Ovary (tissue), 9 donors: Measurements from ENCODE around the gene CEACAM8. TPM values are rescaled to one million over a fixed set of nuclear protein-coding genes. Genes with fewer than 3 reads are reported as not detected.
"Not testable (repeated sequence)": the region's sequence is repeated elsewhere in the genome, so short reads cannot be mapped to it uniquely, and the experiment has no call there.

Source experiments
- DNase-seq, 5 donors: peaks; one replicate each; pipeline ENCODE4 v3.0.0-alpha.2; 2019 to 2020
- H3K27ac ChIP-seq, 2 donors: fragments of 200-600 bp; one replicate each; pipeline versions ENCODE4 v1.5.1 to v1.8.0; 2019 to 2022
- H3K27me3 ChIP-seq: fragments of 200-600 bp; one replicate; pipeline ENCODE4 v1.8.0; 2022
- H3K36me3 ChIP-seq: fragments of 200-600 bp; sonication (generic); one replicate; pipeline ENCODE4 v1.5.1; 2019
- H3K4me1 ChIP-seq: one replicate; pipeline ENCODE4 v1.8.1; 2013; ENCODE audit warnings: mild to moderate bottlenecking, moderate library complexity; ENCODE audit not compliant: insufficient read depth
- H3K4me3 ChIP-seq: fragments of 200-600 bp; sonication (generic); one replicate; pipeline ENCODE4 v1.5.1; 2017
- H3K9me3 ChIP-seq, 2 donors: fragments of 200-600 bp in 1 of 2; sonication (generic) in 1 of 2; one replicate each; pipeline versions ENCODE4 v1.5.1 to v1.8.1; 2013 to 2019; ENCODE audit warnings: mild to moderate bottlenecking in 1 of 2, moderate library complexity in 1 of 2
- CTCF ChIP-seq, 3 donors: fragments of 450-650 bp in 2 of 3; fragments of 200-600 bp in 1 of 3; IDR thresholded peaks; one replicate each; pipeline versions ENCODE4 v1.5.1 to v1.8.0; 2016 to 2022; ENCODE audit warnings: antibody characterized with exemption in 3 of 3, mild to moderate bottlenecking in 1 of 3
- EP300 ChIP-seq: sonication (generic); formaldehyde crosslinking; IDR thresholded peaks from one replicate; pipeline ENCODE4 v1.6.1; 2017; ENCODE audit warnings: antibody characterized with exemption
- POLR2A ChIP-seq: fragments of 450-650 bp; IDR thresholded peaks from one replicate; pipeline ENCODE4 v1.6.1; 2017; ENCODE audit warnings: antibody characterized with exemption, mild to moderate bottlenecking, moderate library complexity
- WGBS, 3 donors: extraction: QIAGEN DNeasy Blood & Tissue Kit in 1 of 3; methylation state at CpG; one replicate each; pipeline versions ENCODE4 v1.1.5 to v1.1.7; 2013 to 2017; 5-methylcytosine and 5-hydroxymethylcytosine counted together
- intact Hi-C, 4 donors: fragments of 100-400 bp; cut with DNase I; formaldehyde crosslinking; loops; one replicate each; pipeline versions ENCODE4 v1.11.0 to v1.15.1; 2022 to 2023
- polyA plus RNA-seq, 2 donors: library from polyadenylated mRNA; stranded (reverse); fragments of 200-250 nt in 1 of 2; fragments of 350-450 nt in 1 of 2; fragmentation: Illumina TruSeq in 1 of 2; extraction: RNeasy Lipid Tissue Mini Kit (QIAGEN cat#74804) in 1 of 2; gene quantifications; one replicate each; pipeline ENCODE4 v1.2.3, GENCODE V29; 2013 to 2014
- total RNA-seq, 7 donors: library from RNA; depleted of rRNA in 2 of 7; stranded (reverse); fragments of >200 nt in 2 of 7; fragmentation: NEBNext Ultra II Directional in 3 of 7; extraction: Animal tissue kit (Norgen Biotek cat#: 25700) in 3 of 7; gene quantifications; one replicate each; pipeline versions ENCODE4 v1.1.0 to v1.2.4, GENCODE V29; 2016 to 2023
- donor health status: DM: no; HTN: no; CAD: no; lungs with moderate emphysema.
- donor health status: DM: no; HTN: no; CAD: no.
- donor health status: Bipolar disorder and iron deficiency.
- donor health status: DM: yes; HTN: yes; CAD: no.
- donor health status: DM: no; HTN: no; CAD: no.
- donor health status: DM: yes; HTN: yes; CAD: no.

The CEACAM8 gene
- total and polyA plus RNA-seq, 9 donors: not detected

DNA sequence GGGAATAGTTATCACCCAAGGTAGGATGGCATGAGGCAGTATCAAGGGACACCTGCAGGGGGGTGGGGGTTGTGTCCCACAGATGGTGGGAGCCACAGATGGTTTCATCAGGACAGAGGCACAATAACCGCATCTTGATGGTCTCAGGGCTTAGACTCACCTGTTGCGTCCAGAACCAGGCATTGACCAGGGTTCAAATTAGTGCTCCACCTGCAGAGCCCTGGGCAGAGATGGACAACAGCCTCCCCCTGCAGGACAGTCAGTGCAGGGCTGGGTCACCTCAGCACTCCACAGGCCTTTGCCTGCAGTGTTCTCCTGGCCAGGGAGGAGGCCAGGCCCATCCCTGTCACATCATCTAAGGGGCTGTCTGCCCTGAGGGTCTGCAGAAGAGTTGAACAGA lies 51.9 kb downstream of the CEACAM8 start:
- WGBS, 3 donors: 97 to 100% (median 97%) methylated on average over 2 of the region's 2 CpGs
- Histone ChIP-seq H3K4me3 (no peak overlapping the region), H3K27ac (no peak overlapping the region), H3K9me3 (no peaks in the 10 kb centered on the region), H3K36me3 (no peaks in the 10 kb centered on the region), H3K27me3 (no peaks in the 10 kb centered on the region), H3K4me1 (no peaks in the 10 kb centered on the region)
- intact Hi-C loops: no loop called here
- DNase-seq: no peak
- TF ChIP-seq POLR2A (no peak), CTCF (IDR thresholded peaks at IDR 0.05) (no peak), EP300 (no peak)

DNA sequence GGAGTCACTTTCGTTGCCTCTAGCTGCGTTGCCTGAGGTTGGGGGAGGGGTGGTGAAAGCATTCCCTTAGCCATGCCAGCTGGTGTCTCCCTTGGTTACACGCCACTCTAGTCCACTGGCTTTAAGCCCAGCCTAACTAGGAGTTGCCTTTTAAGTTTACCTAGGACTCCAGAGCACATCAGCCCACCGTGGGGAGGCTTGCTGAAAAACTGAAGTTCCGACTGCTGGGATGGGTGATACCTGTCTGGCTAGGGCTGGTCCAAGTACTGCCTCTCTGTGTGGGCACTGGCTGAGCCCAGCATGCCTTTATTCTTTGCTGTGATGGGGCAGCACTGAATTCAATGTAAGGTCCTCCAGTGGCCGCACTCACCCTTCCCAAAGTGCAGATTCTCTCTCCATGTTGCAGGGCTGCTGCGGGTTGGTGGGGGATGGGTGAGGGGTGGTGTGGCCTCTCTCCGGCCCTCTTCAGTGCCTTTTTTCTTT lies 54.6 kb downstream of the CEACAM8 start:
- H3K4me1 ChIP-seq: no peaks in the 10 kb centered on the region
- H3K36me3 ChIP-seq: no peaks in the 10 kb centered on the region
- no peak for DNase-seq
- no peak overlapping the region for H3K27ac ChIP-seq
- H3K4me3 ChIP-seq: no peak overlapping the region
- no peaks in the 10 kb centered on the region for H3K9me3 ChIP-seq
- WGBS, 3 donors: 45 to 50% (median 47%) methylated on average over 8 of the region's 8 CpGs
- TF ChIP-seq EP300 (no peak), CTCF (IDR thresholded peaks at IDR 0.05) (no peak), POLR2A (no peak)
- intact Hi-C loops: no loop called here
- H3K27me3 ChIP-seq: no peaks in the 10 kb centered on the region

- Histone ChIP-seq H3K27ac (no peak overlapping the region), H3K27me3 (no peaks in the 10 kb centered on the region), H3K4me3 (no peak overlapping the region), H3K4me1 (no peaks in the 10 kb centered on the region), H3K36me3 (no peaks in the 10 kb centered on the region), H3K9me3 (no peaks in the 10 kb centered on the region)
- TF ChIP-seq CTCF (IDR thresholded peaks at IDR 0.05): no peak
- no peak for TF ChIP-seq POLR2A
- no peak for TF ChIP-seq EP300
- intact Hi-C loops: no loop called here
- 87 to 90% (median 88%) methylated on average over 7 of the region's 7 CpGs for WGBS, 3 donors
- DNase-seq: no peak
These were observed 55.6 kb downstream of the CEACAM8 start for GRCh38 chr19:42538841-42539709.

GRCh38 chr19:42535276-42535675 lies 59.4 kb downstream of the CEACAM8 start:
- H3K4me3 ChIP-seq, H3K27ac ChIP-seq, H3K9me3 ChIP-seq, H3K4me1 ChIP-seq, H3K36me3 ChIP-seq, intact Hi-C loops, H3K27me3 ChIP-seq, DNase-seq: not testable (repeated sequence)
- WGBS, 3 donors: 74 to 84% (median 75%) methylated on average over 2 of the region's 2 CpGs

DNA sequence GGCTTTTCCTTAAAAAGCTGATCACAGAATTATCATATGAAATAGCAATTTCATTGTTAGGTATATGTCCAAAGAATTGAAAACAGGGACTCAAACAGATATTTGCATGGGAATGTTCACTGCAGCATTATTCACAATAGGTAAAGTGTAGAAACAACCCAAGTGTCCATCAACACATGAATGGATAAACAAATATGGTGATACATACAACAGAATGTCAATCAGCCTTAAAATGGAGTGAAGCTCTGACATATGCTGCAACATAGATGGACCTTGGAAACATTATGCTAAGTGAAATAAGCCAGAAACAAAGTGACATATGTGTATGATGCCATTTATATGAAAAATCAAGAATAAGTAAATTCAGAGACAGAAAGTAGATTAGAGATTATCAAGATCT lies 60.3 kb downstream of the CEACAM8 start:
- no peak for DNase-seq
- Histone ChIP-seq H3K4me3 (no peak overlapping the region), H3K4me1 (no peaks in the 10 kb centered on the region), H3K27ac (no peak overlapping the region), H3K36me3 (no peaks in the 10 kb centered on the region), H3K9me3 (no peaks in the 10 kb centered on the region), H3K27me3 (no peaks in the 10 kb centered on the region)
- TF ChIP-seq CTCF (IDR thresholded peaks at IDR 0.05): no peak
- TF ChIP-seq EP300: no peak
- TF ChIP-seq POLR2A: no peak
- intact Hi-C loops: no loop called here
